ENCODE results near the gene TTC3.
"Not testable (repeated sequence)": the region's sequence is repeated elsewhere in the genome, so short reads cannot be mapped to it uniquely, and the experiment has no call there.

Gene TTC3, protein sequence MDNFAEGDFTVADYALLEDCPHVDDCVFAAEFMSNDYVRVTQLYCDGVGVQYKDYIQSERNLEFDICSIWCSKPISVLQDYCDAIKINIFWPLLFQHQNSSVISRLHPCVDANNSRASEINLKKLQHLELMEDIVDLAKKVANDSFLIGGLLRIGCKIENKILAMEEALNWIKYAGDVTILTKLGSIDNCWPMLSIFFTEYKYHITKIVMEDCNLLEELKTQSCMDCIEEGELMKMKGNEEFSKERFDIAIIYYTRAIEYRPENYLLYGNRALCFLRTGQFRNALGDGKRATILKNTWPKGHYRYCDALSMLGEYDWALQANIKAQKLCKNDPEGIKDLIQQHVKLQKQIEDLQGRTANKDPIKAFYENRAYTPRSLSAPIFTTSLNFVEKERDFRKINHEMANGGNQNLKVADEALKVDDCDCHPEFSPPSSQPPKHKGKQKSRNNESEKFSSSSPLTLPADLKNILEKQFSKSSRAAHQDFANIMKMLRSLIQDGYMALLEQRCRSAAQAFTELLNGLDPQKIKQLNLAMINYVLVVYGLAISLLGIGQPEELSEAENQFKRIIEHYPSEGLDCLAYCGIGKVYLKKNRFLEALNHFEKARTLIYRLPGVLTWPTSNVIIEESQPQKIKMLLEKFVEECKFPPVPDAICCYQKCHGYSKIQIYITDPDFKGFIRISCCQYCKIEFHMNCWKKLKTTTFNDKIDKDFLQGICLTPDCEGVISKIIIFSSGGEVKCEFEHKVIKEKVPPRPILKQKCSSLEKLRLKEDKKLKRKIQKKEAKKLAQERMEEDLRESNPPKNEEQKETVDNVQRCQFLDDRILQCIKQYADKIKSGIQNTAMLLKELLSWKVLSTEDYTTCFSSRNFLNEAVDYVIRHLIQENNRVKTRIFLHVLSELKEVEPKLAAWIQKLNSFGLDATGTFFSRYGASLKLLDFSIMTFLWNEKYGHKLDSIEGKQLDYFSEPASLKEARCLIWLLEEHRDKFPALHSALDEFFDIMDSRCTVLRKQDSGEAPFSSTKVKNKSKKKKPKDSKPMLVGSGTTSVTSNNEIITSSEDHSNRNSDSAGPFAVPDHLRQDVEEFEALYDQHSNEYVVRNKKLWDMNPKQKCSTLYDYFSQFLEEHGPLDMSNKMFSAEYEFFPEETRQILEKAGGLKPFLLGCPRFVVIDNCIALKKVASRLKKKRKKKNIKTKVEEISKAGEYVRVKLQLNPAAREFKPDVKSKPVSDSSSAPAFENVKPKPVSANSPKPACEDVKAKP (N-terminal part only)

GRCh38 chr21:37072988-37073416 lies at the start of gene TTC3, which contains the start of gene PIGP:
Gene TTC3 (plus strand): TSS chr21:37073254. CDS start chr21:37087258, 14,004 bp downstream.
Gene PIGP (minus strand): TSS chr21:37073071. CDS start chr21:37072515, 556 bp downstream.
- peaks cover 4% of the 10 kb centered on the region for H3K9me3 ChIP-seq (ENCODE audit: low read length)
- H3K27me3 ChIP-seq (ENCODE audit: insufficient read depth, low read length): no peaks in the 10 kb centered on the region
- H3K4me3 ChIP-seq (ENCODE audit: low read length): peak within 1 kb of the TSS; percentile 73
- peak within 1 kb of the TSS; percentile 62 for H2AFZ ChIP-seq (ENCODE audit: low read depth, low read length)
- H3K4me1 ChIP-seq (ENCODE audit: insufficient read depth, low read length): peaks cover 21% of the 10 kb centered on the region
- H3K36me3 ChIP-seq (ENCODE audit: insufficient read depth, low read length): peaks cover 5% of the 10 kb centered on the region

DNA sequence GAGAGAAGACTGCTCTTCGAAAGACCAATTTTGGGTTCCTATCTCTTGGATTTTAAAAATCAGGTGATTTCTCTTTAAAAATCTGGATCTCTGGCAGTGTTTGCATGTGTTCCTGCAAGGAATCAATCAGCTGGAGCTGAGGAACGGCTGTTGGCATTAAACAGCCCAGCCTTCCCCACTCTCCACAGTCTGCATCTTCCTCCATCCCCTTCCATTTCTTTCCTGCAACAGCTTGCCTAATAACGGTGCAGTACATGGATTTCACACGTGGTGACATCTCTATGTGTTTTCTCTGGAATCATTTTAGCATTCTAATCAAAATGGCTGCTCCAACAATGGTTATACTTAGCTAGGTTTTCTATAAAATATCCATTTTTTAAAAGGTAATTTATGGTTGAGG lies 46.6 kb upstream of the TTC3 start:
- H3K27me3 ChIP-seq (ENCODE audit: insufficient read depth, low read length): no peaks in the 10 kb centered on the region
- no peaks in the 10 kb centered on the region for H3K36me3 ChIP-seq (ENCODE audit: insufficient read depth, low read length)
- H2AFZ ChIP-seq (ENCODE audit: low read depth, low read length): peak overlapping the region; percentile 46
- no peak overlapping the region for H3K4me3 ChIP-seq (ENCODE audit: low read length)
- H3K4me1 ChIP-seq (ENCODE audit: insufficient read depth, low read length): peaks cover 4% of the 10 kb centered on the region
- no peaks in the 10 kb centered on the region for H3K9me3 ChIP-seq (ENCODE audit: low read length)

DNA sequence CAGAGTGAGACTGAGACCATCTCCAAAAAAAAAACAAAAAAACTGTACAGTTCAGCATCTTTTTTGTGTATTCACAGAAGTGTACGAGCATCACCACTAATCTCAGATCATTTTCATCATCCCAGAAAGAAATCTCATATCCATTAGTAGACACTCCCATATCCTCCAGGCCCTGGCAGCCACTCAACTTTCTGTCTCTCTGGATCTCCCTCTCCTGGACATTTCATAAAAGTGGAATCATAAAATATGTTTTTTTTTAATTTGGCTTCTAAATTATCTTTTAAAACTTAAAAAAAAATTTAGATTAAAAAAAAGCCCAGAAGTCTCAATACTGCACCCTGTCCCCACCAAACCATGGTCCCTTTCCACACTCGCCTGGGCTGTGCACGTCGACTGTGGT lies 44.5 kb upstream of the TTC3 start:
- Histone ChIP-seq H2AFZ (ENCODE audit: low read depth, low read length) (no peak overlapping the region), H3K4me3 (ENCODE audit: low read length) (no peak overlapping the region), H3K4me1 (ENCODE audit: insufficient read depth, low read length) (peaks cover 4% of the 10 kb centered on the region), H3K27me3 (ENCODE audit: insufficient read depth, low read length) (no peaks in the 10 kb centered on the region), H3K36me3 (ENCODE audit: insufficient read depth, low read length) (no peaks in the 10 kb centered on the region), H3K9me3 (ENCODE audit: low read length) (no peaks in the 10 kb centered on the region)

GRCh38 chr21:37030864-37031263 lies 42.2 kb upstream of the TTC3 start:
- peaks cover 4% of the 10 kb centered on the region for H3K4me1 ChIP-seq (ENCODE audit: insufficient read depth, low read length)
- H3K4me3 ChIP-seq (ENCODE audit: low read length): no peak overlapping the region
- H3K36me3 ChIP-seq (ENCODE audit: insufficient read depth, low read length): no peaks in the 10 kb centered on the region
- no peak overlapping the region for H2AFZ ChIP-seq (ENCODE audit: low read depth, low read length)
- no peaks in the 10 kb centered on the region for H3K9me3 ChIP-seq (ENCODE audit: low read length)
- H3K27me3 ChIP-seq (ENCODE audit: insufficient read depth, low read length): no peaks in the 10 kb centered on the region

GRCh38 chr21:37032293-37032692 lies 40.8 kb upstream of the TTC3 start:
- Histone ChIP-seq H2AFZ (ENCODE audit: low read depth, low read length) (no peak overlapping the region), H3K36me3 (ENCODE audit: insufficient read depth, low read length) (no peaks in the 10 kb centered on the region), H3K4me1 (ENCODE audit: insufficient read depth, low read length) (peaks cover 4% of the 10 kb centered on the region), H3K4me3 (ENCODE audit: low read length) (no peak overlapping the region), H3K27me3 (ENCODE audit: insufficient read depth, low read length) (no peaks in the 10 kb centered on the region), H3K9me3 (ENCODE audit: low read length) (no peaks in the 10 kb centered on the region)

- H2AFZ ChIP-seq (ENCODE audit: low read depth, low read length): no peak overlapping the region
- peaks cover 4% of the 10 kb centered on the region for H3K4me1 ChIP-seq (ENCODE audit: insufficient read depth, low read length)
- H3K9me3 ChIP-seq (ENCODE audit: low read length): no peaks in the 10 kb centered on the region
- H3K27me3 ChIP-seq (ENCODE audit: insufficient read depth, low read length): no peaks in the 10 kb centered on the region
- no peaks in the 10 kb centered on the region for H3K36me3 ChIP-seq (ENCODE audit: insufficient read depth, low read length)
- H3K4me3 ChIP-seq (ENCODE audit: low read length): no peak overlapping the region
Measured at GRCh38 chr21:37032877-37033471, 40.1 kb upstream of the TTC3 start.

- H3K9me3 ChIP-seq (ENCODE audit: low read length); H3K4me1 ChIP-seq (ENCODE audit: insufficient read depth, low read length); H3K27me3 ChIP-seq (ENCODE audit: insufficient read depth, low read length); H2AFZ ChIP-seq (ENCODE audit: low read depth, low read length); H3K36me3 ChIP-seq (ENCODE audit: insufficient read depth, low read length); H3K4me3 ChIP-seq (ENCODE audit: low read length): not testable (repeated sequence)
Measured at GRCh38 chr21:37034394-37034793, 38.7 kb upstream of the TTC3 start.

GRCh38 chr21:37036177-37036576 lies 36.9 kb upstream of the TTC3 start:
- Histone ChIP-seq H3K9me3 (ENCODE audit: low read length) (no peaks in the 10 kb centered on the region), H3K36me3 (ENCODE audit: insufficient read depth, low read length) (no peaks in the 10 kb centered on the region), H3K4me3 (ENCODE audit: low read length) (no peak overlapping the region)

GRCh38 chr21:37039411-37040075 lies 33.5 kb upstream of the TTC3 start:
- H2AFZ ChIP-seq (ENCODE audit: low read depth, low read length): no peak overlapping the region
- no peaks in the 10 kb centered on the region for H3K36me3 ChIP-seq (ENCODE audit: insufficient read depth, low read length)
- no peaks in the 10 kb centered on the region for H3K27me3 ChIP-seq (ENCODE audit: insufficient read depth, low read length)
- H3K9me3 ChIP-seq (ENCODE audit: low read length): no peaks in the 10 kb centered on the region
- no peak overlapping the region for H3K4me3 ChIP-seq (ENCODE audit: low read length)
- peaks cover 7% of the 10 kb centered on the region for H3K4me1 ChIP-seq (ENCODE audit: insufficient read depth, low read length)

More at GRCh38 chr21:37036177-37036576, 36.9 kb upstream of the TTC3 start:
- Histone ChIP-seq H3K27me3 (ENCODE audit: insufficient read depth, low read length) (no peaks in the 10 kb centered on the region), H2AFZ (ENCODE audit: low read depth, low read length) (no peak overlapping the region), H3K4me1 (ENCODE audit: insufficient read depth, low read length) (peaks cover 7% of the 10 kb centered on the region)

- no peaks in the 10 kb centered on the region for H3K27me3 ChIP-seq (ENCODE audit: insufficient read depth, low read length)
- peaks cover 7% of the 10 kb centered on the region for H3K4me1 ChIP-seq (ENCODE audit: insufficient read depth, low read length)
- H3K9me3 ChIP-seq (ENCODE audit: low read length): no peaks in the 10 kb centered on the region
- H2AFZ ChIP-seq (ENCODE audit: low read depth, low read length): no peak overlapping the region
- no peak overlapping the region for H3K4me3 ChIP-seq (ENCODE audit: low read length)
- H3K36me3 ChIP-seq (ENCODE audit: insufficient read depth, low read length): no peaks in the 10 kb centered on the region
Measured at GRCh38 chr21:37040212-37040611, 32.8 kb upstream of the TTC3 start.

- H3K27me3 ChIP-seq (ENCODE audit: insufficient read depth, low read length): no peaks in the 10 kb centered on the region
- H3K4me1 ChIP-seq (ENCODE audit: insufficient read depth, low read length): peaks cover 7% of the 10 kb centered on the region
- H3K36me3 ChIP-seq (ENCODE audit: insufficient read depth, low read length): no peaks in the 10 kb centered on the region
- H3K4me3 ChIP-seq (ENCODE audit: low read length): no peak overlapping the region
- H3K9me3 ChIP-seq (ENCODE audit: low read length): no peaks in the 10 kb centered on the region
- no peak overlapping the region for H2AFZ ChIP-seq (ENCODE audit: low read depth, low read length)
Measured at GRCh38 chr21:37041706-37042271, 31.3 kb upstream of the TTC3 start.

GRCh38 chr21:37043818-37044217 lies 29.2 kb upstream of the TTC3 start:
- peaks cover 7% of the 10 kb centered on the region for H3K4me1 ChIP-seq (ENCODE audit: insufficient read depth, low read length)
- no peaks in the 10 kb centered on the region for H3K36me3 ChIP-seq (ENCODE audit: insufficient read depth, low read length)
- no peaks in the 10 kb centered on the region for H3K27me3 ChIP-seq (ENCODE audit: insufficient read depth, low read length)
- no peaks in the 10 kb centered on the region for H3K9me3 ChIP-seq (ENCODE audit: low read length)
- no peak overlapping the region for H3K4me3 ChIP-seq (ENCODE audit: low read length)
- H2AFZ ChIP-seq (ENCODE audit: low read depth, low read length): no peak overlapping the region

Measured in neuron (in vitro differentiated cells).